WTC11 (cell line): ENCODE data around the gene TNFSF11.

ENCODE experiments used
- ESRRA ChIP-seq: sonication (generic); formaldehyde crosslinking; IDR thresholded peaks from 2 replicates; pipeline ENCODE4 v1.8.1; 2022; ENCODE audit warnings: mild to moderate bottlenecking, missing genetic modification reagents, borderline replicate concordance
- TF ChIP-seq, protein P1 (sequence below): sonication (generic); formaldehyde crosslinking; IDR thresholded peaks from 2 replicates; pipeline ENCODE4 v1.8.1; 2022; ENCODE audit warnings: missing genetic modification reagents, borderline replicate concordance

DNA sequence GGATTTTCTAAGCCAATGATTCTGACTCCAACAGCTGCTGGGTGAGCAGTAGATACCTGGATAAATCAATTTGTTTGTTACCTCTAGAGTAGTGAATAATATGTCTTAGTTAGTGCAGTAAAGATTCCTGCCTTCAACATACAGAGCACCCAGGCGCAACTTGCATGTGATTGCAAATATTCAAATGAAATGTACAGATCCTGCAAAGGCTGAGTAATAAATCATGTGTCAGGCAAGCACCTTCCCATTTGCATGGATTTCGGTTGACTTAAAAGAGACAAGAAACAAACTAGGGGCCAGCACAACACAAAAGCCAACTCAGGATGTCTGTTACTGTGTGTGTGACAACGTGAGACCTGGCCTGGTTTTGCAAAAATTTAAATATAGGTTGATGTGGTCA is 79.7 kb downstream of the TNFSF11 start:
- no peak for TF ChIP-seq ESRRA (CRISPR knock-in tag)
- TF ChIP-seq, protein P1, sequence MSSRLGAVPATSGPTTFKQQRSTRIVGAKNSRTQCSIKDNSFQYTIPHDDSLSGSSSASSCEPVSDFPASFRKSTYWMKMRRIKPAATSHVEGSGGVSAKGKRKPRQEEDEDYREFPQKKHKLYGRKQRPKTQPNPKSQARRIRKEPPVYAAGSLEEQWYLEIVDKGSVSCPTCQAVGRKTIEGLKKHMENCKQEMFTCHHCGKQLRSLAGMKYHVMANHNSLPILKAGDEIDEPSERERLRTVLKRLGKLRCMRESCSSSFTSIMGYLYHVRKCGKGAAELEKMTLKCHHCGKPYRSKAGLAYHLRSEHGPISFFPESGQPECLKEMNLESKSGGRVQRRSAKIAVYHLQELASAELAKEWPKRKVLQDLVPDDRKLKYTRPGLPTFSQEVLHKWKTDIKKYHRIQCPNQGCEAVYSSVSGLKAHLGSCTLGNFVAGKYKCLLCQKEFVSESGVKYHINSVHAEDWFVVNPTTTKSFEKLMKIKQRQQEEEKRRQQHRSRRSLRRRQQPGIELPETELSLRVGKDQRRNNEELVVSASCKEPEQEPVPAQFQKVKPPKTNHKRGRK (CRISPR knock-in tag): no peak
